H7 (cell line): ENCODE data around the gene CACNA1D. TPM values are rescaled to one million over a fixed set of nuclear protein-coding genes. Genes with fewer than 3 reads are reported as not detected.

Experiments
- DNase-seq: peaks from one replicate; pipeline ENCODE4 v3.0.0; 2012
- H3K27me3 ChIP-seq: 2 replicates; pipeline ENCODE4 v1.6.0; 2011; ENCODE audit warnings: mild to moderate bottlenecking, low read length; ENCODE audit not compliant: control insufficient read depth, insufficient read depth
- H3K36me3 ChIP-seq: replicated peaks from 2 replicates; pipeline ENCODE4 v1.5.1; 2011; ENCODE audit warnings: low read length; ENCODE audit not compliant: control insufficient read depth, insufficient read depth
- H3K4me3 ChIP-seq: 2 replicates; pipeline ENCODE4 v1.5.1; 2011; ENCODE audit warnings: low read depth, mild to moderate bottlenecking, control low read depth, low read length, moderate library complexity; ENCODE audit not compliant: insufficient read depth
- total RNA-seq: library from RNA; depleted of rRNA; stranded (reverse); fragments of >200 nt; shearing (Covaris generic); gene quantifications from 2 replicates; pipeline ENCODE4 v1.2.3, GENCODE V29; 2014

CACNA1D gene
- total RNA-seq, 1 experiment from 2014 or later, result 1.0 TPM

DNA sequence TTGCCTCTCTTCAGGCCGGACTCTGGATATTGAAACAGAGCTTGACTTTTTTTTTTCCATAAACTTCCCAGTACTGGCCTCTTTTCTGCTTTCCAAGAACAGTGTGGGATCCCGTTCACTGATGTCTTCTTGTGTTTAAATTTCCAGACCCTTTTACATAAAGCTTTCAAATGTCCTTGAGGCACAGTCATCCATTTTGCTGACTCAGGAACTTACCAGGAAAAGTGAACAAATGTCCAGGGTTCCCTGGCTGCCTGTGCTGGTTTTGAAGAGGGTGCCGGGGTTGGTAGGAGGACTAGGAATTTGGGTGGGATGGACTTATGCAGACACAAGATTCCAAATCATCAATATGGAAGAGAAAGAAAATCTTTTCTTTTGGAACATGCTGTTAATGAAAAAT lies 283.7 kb downstream of the CACNA1D start:
- Histone ChIP-seq H3K36me3 (no peaks in the 10 kb centered on the region), H3K27me3 (no peaks in the 10 kb centered on the region), H3K4me3 (no peak overlapping the region)
- DNase-seq, result no peak

DNA sequence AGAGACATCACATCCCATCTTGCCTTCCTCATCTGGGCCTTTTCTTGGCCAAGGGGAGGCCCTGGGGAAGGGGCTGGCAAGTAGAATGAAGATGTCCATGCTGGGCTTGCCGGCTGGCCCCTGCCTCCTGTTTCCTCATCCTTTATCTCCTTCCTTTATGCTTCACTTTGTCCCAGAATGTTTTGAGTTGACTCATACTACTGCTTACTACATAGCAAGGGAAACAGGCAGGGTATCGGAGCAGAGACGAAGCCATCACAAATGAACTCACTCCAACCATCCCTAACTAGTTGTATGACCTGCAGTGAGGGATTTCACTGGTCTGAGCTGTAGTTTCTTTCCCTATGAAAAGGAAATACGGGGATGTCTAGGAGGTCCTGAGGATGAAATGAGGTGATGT lies 285.8 kb downstream of the CACNA1D start:
- H3K36me3 ChIP-seq, result no peaks in the 10 kb centered on the region
- DNase-seq, result no peak
- H3K4me3 ChIP-seq, result no peak overlapping the region
- no peaks in the 10 kb centered on the region; the same call in 1 of the 2 replicates for H3K27me3 ChIP-seq

DNA sequence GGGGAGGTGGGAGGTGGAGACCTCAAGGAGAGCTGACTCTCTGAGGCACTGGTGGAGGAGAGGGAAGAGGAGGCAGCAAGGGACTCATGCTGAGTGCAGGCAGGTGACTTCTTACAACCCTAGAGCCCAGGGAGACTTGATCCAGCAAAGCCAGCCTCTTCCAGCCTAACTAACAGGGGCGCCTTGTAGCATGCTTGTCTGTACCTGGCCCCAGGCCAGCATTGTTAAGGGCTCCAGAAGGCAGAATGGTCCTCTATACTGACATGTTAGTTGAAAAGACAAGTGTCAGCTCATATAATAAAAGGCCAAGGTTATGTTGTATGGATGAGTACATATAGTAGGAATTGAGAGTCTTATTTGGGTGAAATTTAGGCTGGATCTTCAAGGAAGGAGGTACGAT lies 286.4 kb downstream of the CACNA1D start:
- no peak for DNase-seq

DNA sequence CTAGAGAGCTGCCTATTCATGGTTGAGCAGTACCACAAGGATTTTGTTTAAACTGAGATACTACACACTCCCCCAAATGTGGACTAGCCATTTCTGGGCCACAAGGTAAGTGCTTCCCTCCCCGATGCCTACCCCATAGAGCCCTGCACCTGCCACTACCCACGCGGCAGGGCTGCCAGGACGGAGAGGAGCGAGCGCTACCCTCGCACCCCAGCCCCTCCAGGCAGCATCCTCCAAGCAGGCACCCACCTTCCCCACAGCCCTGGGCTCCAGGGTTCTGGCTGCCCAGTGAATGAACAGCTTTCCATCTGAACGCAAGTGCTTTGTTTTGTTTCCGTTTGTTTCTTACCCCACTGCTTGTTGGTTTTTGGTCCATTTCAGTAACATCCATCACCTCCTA lies 292.6 kb downstream of the CACNA1D start:
- no peak overlapping the region for H3K4me3 ChIP-seq
- DNase-seq, result no peak
- H3K27me3 ChIP-seq, result no peaks in the 10 kb centered on the region; the same call in 1 of the 2 replicates
- no peaks in the 10 kb centered on the region for H3K36me3 ChIP-seq

More for the DNA sequence above, 286.4 kb downstream of the CACNA1D start:
- H3K27me3 ChIP-seq, result no peaks in the 10 kb centered on the region; the same call in 1 of the 2 replicates
- no peaks in the 10 kb centered on the region for H3K36me3 ChIP-seq
- H3K4me3 ChIP-seq, result no peak overlapping the region

DNA sequence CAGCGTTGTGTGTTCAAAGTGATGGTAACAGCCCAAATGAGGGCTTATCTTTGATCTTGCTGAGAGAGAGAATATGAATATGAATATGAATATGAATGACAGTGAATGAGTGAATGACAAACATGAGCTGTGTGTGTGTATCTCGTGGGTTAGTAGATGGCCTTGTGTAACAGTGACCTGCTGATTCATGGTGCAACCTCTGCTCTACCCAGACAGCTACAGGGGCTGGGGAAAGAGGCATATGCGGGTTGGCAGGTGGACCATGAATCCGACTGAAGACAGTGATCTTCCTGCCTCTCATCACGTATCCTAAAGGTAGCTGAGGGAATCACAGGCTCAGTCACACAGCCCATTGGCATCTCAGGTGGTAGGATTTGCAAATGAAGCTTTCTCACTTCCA lies 293.6 kb downstream of the CACNA1D start:
- Histone ChIP-seq H3K27me3 (no peaks in the 10 kb centered on the region; the same call in 1 of the 2 replicates), H3K4me3 (no peak overlapping the region), H3K36me3 (no peaks in the 10 kb centered on the region)
- no peak for DNase-seq

DNA sequence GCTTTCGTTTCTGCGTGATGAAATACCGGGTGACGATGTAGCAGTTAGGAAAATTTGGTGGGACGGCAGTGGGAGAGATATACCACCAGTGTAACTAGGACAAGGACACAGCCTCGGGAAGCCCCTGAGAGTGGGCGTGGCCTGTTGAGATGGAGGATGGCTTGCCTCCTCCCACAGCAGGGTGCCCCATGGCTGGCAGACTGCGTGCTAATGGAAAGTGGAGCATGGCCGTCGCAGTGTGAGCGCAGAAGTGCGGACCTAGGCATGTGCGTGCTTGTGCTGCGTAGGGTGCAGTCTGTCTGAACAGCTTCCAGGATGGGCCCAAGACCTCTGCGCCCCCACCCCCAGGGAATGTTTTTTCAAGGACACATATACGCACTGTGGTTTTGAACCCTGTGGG lies 295.0 kb downstream of the CACNA1D start:
- H3K27me3 ChIP-seq, result no peaks in the 10 kb centered on the region
- H3K36me3 ChIP-seq, result no peaks in the 10 kb centered on the region
- DNase-seq, result no peak
- no peak overlapping the region for H3K4me3 ChIP-seq

DNA sequence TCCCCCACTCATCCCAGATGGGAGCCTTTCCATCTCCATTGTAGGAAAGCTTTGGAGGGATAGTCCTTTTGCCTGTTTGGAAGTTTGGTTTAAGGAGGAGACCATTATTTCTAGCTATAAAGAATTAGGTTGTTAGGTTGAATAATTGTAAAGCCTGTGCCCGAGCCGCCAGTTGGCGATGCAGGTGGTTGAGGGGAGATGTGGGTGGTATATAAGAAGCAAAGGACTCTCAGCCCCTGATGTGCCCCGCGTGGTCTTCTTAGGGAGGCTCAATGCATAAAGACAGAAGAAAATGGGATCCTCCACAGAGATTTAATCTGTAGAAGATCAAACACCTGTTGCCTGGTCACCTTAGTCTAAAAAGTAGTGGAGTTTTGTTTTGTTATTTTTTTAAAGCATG lies 296.1 kb downstream of the CACNA1D start:
- no peak for DNase-seq
- Histone ChIP-seq H3K36me3 (no peaks in the 10 kb centered on the region), H3K4me3 (no peak overlapping the region), H3K27me3 (no peaks in the 10 kb centered on the region)

DNA sequence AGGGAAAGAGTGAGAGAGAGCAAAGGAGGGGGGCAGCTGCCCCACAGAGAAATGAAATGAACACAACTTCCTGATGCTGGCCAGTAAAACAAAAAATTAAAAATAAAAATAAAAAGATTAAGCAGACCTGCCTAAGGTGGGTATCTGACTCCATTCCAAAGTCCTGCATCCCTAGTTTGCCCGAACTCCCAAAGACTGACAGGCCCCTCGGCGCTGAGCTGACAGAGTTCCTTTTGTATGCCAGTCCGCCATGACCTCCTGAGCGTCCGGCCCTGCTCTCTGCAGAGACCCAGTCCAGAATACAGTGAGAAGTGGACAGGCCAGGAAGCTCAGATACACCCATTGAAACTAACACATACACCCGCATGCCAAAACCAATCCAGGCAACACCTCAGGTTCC lies 296.9 kb downstream of the CACNA1D start:
- Histone ChIP-seq H3K4me3 (no peak overlapping the region), H3K36me3 (no peaks in the 10 kb centered on the region), H3K27me3 (no peaks in the 10 kb centered on the region)
- DNase-seq, result no peak

DNA sequence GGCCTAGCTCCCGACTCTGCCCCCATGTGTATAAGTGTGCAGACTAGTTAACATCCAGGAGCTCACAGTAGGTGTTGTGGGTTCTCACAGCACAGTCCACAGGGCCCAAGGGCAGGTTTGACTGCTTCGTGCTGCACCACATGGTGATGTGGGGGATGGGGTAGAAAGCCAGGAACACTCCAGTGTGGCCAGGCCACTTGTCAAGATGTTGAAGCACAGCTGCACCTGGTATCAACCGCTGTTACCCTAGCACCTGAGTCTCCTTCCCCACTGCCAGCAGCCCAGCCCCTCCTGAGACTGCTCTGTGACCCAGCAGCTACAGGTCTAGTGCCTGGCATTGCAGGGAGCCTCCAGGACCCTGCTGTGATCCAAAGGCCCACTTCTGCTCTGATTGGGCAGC lies 298.5 kb downstream of the CACNA1D start:
- peak; percentile 13 for DNase-seq

DNA sequence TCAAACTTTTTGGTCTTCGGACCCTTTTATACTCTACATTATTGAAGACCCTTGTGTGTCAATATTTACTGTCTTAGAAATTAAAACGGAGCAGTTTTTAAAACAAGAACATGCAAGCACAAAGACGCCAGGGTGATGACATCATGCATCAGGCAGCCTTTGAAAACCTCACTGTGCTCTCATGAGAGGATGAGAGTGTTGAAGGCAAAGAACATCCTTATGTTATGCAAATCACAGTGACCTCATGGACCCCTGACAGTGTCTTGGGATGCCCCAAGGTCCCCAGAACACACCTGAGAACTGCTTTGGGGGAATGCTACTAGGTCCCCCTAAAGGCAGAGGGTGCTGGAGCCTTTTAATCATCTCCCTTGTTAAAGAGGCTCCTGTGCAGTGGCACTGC lies 300.2 kb downstream of the CACNA1D start:
- Histone ChIP-seq H3K27me3 (no peaks in the 10 kb centered on the region), H3K36me3 (no peaks in the 10 kb centered on the region), H3K4me3 (no peak overlapping the region)
- DNase-seq, result peak; percentile 66

More for the DNA sequence above, 298.5 kb downstream of the CACNA1D start:
- H3K36me3 ChIP-seq, result no peaks in the 10 kb centered on the region
- no peak overlapping the region for H3K4me3 ChIP-seq
- H3K27me3 ChIP-seq, result no peaks in the 10 kb centered on the region

DNA sequence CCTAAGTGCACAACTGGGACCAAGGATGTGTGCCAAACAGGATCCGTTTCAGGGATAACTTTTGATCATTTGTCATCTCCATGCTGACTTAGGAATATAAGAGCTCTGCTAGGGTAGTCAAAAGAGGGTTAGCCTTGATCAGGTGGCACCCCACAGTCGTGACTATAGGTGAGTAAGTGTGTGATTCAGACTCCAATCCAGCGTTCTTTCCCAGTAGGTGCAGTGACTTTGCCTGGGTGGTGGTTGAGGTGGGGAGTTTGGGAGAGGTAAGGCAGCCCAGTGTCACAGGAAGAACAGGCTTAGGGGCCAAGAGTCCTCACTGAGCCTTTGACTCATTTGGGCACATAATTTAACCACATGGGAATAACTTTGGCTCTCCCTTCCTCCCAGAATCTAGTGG lies 300.8 kb downstream of the CACNA1D start:
- DNase-seq, result no peak
- Histone ChIP-seq H3K4me3 (no peak overlapping the region), H3K36me3 (no peaks in the 10 kb centered on the region), H3K27me3 (no peaks in the 10 kb centered on the region)

DNA sequence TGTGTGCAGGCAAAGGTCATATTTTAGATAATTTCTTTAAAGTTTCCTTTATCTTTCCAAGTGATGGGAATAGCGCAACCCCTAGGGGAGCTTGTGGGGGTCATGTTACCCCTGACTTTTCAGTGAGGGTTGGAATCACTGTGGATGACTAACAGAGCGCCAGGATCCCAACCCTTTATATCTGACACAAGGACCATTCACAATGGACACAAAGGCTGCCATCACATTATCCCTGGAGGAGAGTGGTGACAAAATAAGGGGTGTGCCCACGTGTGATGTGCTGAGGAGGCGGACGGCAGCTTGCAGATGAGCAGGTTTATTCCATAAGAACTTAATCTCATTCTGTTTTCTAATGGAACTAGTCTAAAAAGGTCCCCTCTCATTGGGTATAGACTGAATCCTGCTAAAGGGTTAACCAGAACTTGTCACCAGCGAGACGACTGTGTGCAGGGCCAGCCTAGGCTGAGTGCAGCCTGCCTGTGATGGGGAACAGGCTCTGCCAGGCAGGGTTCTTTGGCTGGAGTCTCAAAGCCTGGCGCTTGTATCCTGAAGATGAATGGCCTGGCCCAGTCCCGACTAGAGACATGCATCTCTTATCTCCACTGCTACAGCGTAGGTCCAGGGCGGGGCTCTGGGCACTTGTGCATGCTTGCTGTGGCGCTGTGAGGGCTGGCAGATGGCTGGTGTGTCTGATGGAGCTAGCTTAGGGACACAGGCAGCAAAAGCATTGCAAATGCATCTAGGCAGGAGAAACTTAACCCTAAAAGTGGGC lies 301.6 kb downstream of the CACNA1D start:
- H3K4me3 ChIP-seq, result no peak overlapping the region
- H3K27me3 ChIP-seq, result no peaks in the 10 kb centered on the region
- DNase-seq, result no peak
- H3K36me3 ChIP-seq, result no peaks in the 10 kb centered on the region

DNA sequence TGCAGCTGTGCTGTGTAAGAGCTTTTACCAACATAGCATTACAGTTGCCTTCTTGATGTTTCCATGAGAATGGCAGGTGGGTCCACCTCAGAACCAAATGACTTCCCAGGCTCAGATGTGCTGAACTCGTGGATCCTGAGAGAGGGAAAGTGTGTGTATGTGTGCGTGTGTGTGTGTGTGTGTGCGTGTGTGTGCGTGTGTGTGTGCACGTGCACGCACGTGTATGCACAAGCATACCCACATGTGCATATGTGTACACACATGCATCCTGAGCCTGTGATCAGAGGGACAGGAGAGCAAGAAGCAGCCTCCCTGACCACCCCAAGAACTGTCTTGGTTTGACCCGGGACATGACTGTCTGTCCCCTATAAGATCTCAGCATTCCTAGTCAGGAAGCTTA lies 303.7 kb downstream of the CACNA1D start:
- Histone ChIP-seq H3K36me3 (no peaks in the 10 kb centered on the region), H3K4me3 (no peak overlapping the region), H3K27me3 (no peaks in the 10 kb centered on the region)
- DNase-seq, result no peak

DNA sequence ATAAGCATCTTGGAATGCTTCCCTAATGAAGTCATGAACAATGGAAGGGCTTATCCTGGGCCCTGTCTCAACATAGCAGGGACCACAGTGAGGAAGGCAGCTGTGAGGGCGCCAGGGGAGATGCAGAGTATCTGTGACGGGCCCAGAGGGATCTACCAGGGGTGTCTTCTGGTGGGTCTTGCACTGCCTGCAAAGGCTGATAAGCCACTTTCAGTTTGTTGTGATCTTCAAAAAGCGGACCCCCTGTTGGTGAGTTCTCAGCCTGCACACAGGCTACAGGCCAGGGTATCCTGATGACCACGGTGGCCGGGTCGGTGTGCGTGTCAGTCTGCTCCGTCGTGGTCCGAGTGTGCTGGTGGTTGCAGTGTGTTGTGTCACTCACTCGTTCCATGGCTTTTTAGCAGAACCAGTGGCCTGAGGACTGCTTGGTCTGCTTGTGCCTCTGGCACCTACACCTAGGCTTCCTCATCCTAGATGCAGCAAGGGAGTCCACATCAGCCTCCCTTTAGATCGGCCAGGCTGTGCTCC lies 305.0 kb downstream of the CACNA1D start:
- Histone ChIP-seq H3K36me3 (no peaks in the 10 kb centered on the region), H3K27me3 (no peaks in the 10 kb centered on the region), H3K4me3 (no peak overlapping the region)
- DNase-seq, result no peak

DNA sequence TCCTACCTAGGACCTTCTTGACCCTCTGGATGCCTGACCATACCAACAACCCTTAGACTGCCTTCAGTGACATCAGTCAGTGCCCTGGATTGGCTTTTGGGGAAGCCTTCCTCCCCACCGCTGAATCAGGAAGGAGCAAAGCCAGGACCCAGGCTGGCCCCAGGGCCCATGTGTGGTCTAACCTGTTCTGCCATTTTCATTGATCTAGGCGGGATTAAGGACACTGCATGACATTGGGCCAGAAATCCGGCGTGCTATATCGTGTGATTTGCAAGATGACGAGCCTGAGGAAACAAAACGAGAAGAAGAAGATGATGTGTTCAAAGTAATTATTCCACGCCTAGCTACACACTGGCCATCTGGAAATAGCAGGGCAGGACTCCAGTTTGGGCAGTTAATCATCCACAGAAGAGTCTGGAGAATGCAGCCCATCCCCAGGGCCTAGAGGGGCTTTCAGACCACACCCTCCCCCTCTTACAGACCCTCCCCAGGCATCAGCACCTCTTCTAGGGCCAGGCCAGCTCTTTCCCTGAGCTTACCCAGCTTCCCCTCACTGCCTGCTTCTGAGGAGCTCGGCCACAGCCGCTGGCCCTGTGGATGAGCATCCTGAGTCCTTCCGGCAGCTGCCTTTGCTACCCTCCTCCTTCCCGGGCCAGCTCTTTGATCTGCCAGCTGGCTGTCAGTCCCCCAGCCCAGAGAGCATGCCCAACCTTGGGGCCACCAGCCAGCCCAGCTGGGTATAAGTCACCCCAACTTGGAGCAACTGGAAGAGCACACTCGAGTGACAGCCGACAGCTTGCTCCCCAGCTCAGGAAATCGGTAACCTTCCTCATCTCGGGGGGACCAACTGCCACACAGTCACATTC lies 305.9 kb downstream of the CACNA1D start:
- no peak for DNase-seq
- Histone ChIP-seq H3K27me3 (no peaks in the 10 kb centered on the region; the same call in 1 of the 2 replicates), H3K4me3 (no peak overlapping the region), H3K36me3 (no peaks in the 10 kb centered on the region)
